Type B pancreatic cell (in vitro differentiated cells): ENCODE measurements around the gene INTS11. TPM values are rescaled to one million over a fixed set of nuclear protein-coding genes. Genes with fewer than 3 reads are reported as not detected.

Source experiments
- DNase-seq: peaks from one replicate; pipeline ENCODE4 v3.0.0; 2021; ENCODE audit warnings: mixed read lengths; ENCODE audit not compliant: unreplicated experiment; ENCODE audit errors: extremely low spot score
- H3K27ac Mint-ChIP-seq: 2 replicates; pipeline ENCODE4 v1.8.0; 2021; ENCODE audit warnings: mild to moderate bottlenecking, mixed read lengths
- H3K27me3 Mint-ChIP-seq: 2 replicates; pipeline ENCODE4 v1.8.0; 2021; ENCODE audit warnings: mixed read lengths
- H3K36me3 Mint-ChIP-seq: 2 replicates; pipeline ENCODE4 v1.8.0; 2021; ENCODE audit warnings: mixed read lengths
- H3K4me1 Mint-ChIP-seq: one replicate; pipeline ENCODE4 v1.8.0; 2021; ENCODE audit warnings: mixed read lengths; ENCODE audit not compliant: unreplicated experiment
- H3K4me3 Mint-ChIP-seq: 2 replicates; pipeline ENCODE4 v1.8.0; 2021; ENCODE audit warnings: mild to moderate bottlenecking, mixed read lengths
- H3K9me3 Mint-ChIP-seq: 2 replicates; pipeline ENCODE4 v1.8.0; 2021; ENCODE audit warnings: mixed read lengths
- total RNA-seq: library from RNA; stranded (reverse); gene quantifications from 2 replicates; pipeline ENCODE4 v1.2.1, GENCODE V29; 2021; ENCODE audit warnings: low replicate concordance
- TF ChIP-seq, protein P1 (sequence below): fragments of 200-600 bp; sonication (generic); conservative IDR thresholded peaks from 2 replicates; pipeline ENCODE4 v1.5.0; 2021; ENCODE audit warnings: antibody characterized with exemption, mild to moderate bottlenecking

Gene INTS11
- total RNA-seq, 1 donor from 2014 or later, result 138 TPM

DNA sequence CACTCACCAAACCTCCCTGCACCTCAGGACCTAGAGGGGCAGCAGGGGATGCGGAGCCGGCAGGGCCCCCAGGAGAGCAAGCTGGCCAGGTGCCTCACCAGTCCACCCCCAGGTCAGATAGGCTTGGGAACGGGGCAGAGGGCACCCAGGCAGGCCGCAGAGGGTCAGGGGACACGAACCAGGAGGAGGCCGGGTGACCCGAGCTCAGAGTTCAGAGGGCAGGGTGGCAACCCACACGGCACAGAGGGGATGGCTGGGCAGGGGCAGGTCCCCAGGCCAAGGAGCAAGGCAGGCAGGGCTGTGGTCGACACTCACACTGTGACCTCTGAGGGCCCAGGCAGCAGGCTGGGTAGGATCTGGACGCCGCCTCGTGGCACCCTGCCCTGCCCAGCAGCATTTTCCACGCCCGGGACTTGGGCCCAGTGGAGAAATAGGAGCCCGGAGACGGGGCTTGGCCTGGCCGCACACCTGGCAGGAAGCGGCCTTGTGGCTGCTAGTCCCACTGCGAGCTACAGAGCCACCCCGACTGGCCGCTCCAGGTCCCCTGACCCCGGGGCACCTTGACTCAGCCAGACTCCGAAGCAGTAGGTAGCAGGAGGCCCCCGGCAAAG lies 19.5 kb upstream of the INTS11 start:
- Mint-ChIP-seq H3K4me3 (no peak overlapping the region), H3K4me1 (peaks cover 11% of the 10 kb centered on the region), H3K36me3 (peaks cover 10% of the 10 kb centered on the region), H3K27me3 (no peaks in the 10 kb centered on the region), H3K9me3 (no peaks in the 10 kb centered on the region), H3K27ac (no peak overlapping the region)
- no peak for DNase-seq
- TF ChIP-seq, protein P1, sequence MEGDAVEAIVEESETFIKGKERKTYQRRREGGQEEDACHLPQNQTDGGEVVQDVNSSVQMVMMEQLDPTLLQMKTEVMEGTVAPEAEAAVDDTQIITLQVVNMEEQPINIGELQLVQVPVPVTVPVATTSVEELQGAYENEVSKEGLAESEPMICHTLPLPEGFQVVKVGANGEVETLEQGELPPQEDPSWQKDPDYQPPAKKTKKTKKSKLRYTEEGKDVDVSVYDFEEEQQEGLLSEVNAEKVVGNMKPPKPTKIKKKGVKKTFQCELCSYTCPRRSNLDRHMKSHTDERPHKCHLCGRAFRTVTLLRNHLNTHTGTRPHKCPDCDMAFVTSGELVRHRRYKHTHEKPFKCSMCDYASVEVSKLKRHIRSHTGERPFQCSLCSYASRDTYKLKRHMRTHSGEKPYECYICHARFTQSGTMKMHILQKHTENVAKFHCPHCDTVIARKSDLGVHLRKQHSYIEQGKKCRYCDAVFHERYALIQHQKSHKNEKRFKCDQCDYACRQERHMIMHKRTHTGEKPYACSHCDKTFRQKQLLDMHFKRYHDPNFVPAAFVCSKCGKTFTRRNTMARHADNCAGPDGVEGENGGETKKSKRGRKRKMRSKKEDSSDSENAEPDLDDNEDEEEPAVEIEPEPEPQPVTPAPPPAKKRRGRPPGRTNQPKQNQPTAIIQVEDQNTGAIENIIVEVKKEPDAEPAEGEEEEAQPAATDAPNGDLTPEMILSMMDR, result no peak

DNA sequence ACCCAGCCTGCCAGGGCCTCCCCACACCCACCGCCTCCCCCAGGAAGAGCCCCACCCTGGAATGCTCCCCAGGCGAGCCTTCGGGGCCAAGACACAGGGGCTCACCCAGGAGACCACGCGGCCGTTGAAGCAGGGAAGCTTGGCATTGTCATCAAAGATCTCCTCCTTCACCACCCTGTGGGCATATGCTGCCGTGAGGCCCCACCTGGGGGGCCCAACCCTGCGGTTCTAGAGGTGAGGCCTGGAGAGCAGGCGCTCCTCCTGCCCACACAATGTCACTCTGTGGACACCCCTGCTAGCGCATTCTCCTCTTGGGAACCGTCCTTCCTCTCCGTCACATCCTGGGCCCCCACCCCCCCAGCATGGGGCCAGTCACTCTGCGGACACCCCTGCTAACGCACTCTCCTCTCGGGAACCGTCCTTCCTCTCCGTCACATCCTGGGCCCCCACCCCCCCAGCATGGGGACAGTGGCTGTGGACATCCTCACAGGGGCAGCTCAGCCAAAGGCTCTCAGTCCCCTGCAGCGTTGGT lies 18.2 kb upstream of the INTS11 start:
- Mint-ChIP-seq H3K36me3 (peaks cover 10% of the 10 kb centered on the region), H3K4me1 (peaks cover 11% of the 10 kb centered on the region), H3K27ac (no peak overlapping the region), H3K27me3 (no peaks in the 10 kb centered on the region), H3K9me3 (no peaks in the 10 kb centered on the region), H3K4me3 (no peak overlapping the region)
- DNase-seq, result no peak
- TF ChIP-seq, protein P1, result no peak

DNA sequence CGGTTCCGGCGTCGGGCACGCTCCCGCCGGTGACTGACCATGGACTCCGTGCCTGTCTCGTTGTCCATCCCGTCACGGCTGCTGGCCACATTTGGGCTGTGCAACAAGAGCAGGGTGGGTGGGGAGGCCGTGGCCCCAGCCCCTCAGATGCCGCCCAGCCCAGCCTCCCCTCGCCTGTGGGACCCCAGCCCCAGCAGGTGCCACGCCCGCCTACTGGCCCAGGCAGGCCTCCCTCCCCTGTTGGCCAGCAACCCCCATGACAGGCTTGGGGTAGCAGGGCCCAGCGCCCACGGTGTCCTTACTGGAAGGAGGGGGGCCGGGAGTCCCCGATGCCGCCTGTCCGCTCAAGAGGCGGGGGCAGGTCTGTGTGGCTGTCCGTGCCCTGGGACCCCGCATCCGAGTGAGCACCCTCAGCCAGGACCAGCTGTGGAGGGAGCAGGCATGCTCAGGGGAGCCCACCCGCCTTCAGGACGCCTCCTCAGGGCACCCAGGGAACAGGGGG lies 17.7 kb upstream of the INTS11 start:
- TF ChIP-seq, protein P1, result no peak

DNA sequence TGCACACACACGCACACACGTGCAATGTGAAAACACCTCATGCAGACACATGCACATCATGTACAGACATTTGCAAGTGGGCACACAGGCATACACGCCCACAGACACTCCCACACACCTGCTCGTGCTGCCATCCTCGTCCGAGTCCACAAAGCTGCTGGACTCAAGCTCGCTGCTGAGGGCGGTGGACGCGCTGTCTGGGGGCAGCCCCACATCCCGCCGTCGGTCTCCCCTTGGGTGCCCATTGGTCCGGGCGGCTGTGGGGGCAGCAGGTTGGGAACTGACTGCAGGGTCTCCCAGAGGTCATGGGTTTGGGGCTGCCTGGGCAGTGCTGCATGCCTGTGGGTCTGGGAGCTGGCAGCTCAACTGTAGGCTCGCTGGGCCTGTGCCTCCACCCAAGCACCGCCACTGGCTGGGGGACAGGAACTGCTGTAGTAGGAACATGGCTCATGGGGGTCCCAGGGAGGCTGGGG lies 17.1 kb upstream of the INTS11 start:
- Mint-ChIP-seq H3K4me1 (peaks cover under 1% of the 10 kb centered on the region), H3K27ac (no peak overlapping the region), H3K36me3 (peaks cover 10% of the 10 kb centered on the region), H3K9me3 (no peaks in the 10 kb centered on the region), H3K27me3 (no peaks in the 10 kb centered on the region), H3K4me3 (no peak overlapping the region)
- DNase-seq, result no peak
- TF ChIP-seq, protein P1, result no peak

More for the DNA sequence above, 17.7 kb upstream of the INTS11 start:
- H3K27ac Mint-ChIP-seq, result no peak overlapping the region
- no peaks in the 10 kb centered on the region for H3K9me3 Mint-ChIP-seq
- H3K4me1 Mint-ChIP-seq, result peaks cover 6% of the 10 kb centered on the region
- no peak for DNase-seq
- peaks cover 10% of the 10 kb centered on the region for H3K36me3 Mint-ChIP-seq
- H3K4me3 Mint-ChIP-seq, result no peak overlapping the region
- H3K27me3 Mint-ChIP-seq, result no peaks in the 10 kb centered on the region

DNA sequence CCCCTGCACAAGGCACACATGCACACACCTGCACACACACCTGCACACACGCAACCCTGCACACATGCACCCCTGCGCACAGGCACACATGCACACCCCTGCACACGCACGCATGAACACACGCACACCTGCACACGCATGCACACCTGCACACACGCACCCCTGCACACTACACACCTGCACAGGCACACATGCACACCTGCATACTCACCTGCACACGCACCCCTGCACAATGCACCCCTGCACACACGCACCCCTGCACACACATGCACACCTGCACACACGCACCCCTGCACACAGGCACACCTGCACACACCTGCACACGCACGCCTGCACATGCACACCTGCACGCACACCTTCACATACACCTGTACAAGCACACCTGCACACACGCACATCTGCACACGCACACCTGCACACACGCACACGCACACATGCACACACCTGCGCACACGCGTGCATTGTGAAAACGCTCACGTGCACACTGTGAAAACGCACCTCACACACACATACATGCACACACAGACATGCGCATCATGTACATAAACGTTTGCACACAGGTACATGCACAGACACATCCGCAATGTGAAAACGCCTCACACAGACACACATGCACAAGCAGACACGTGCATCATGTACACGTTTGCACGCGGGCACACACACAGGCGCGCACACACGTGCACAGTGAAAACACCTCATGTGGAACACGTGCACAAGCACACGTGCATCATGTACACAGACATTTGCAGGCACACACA lies 16.5 kb upstream of the INTS11 start:
- H3K27me3 Mint-ChIP-seq, result no peaks in the 10 kb centered on the region
- H3K4me3 Mint-ChIP-seq, result no peak overlapping the region
- no peaks in the 10 kb centered on the region for H3K4me1 Mint-ChIP-seq

More for the DNA sequence above, 16.5 kb upstream of the INTS11 start:
- no peak overlapping the region for H3K27ac Mint-ChIP-seq
- TF ChIP-seq, protein P1, result no peak
- peaks cover 10% of the 10 kb centered on the region for H3K36me3 Mint-ChIP-seq
- no peaks in the 10 kb centered on the region for H3K9me3 Mint-ChIP-seq
- DNase-seq, result no peak
